HG03521 (cell line): Measurements from ENCODE around the gene CRISPLD2.

ENCODE experiments used
- ATAC-seq: cut with Tn5 transposase; IDR thresholded peaks from one replicate; pipeline ENCODE4 v1.9.1; 2021; ENCODE audit warnings: mild to moderate bottlenecking, moderate library complexity; ENCODE audit not compliant: unreplicated experiment

The CRISPLD2 gene

DNA sequence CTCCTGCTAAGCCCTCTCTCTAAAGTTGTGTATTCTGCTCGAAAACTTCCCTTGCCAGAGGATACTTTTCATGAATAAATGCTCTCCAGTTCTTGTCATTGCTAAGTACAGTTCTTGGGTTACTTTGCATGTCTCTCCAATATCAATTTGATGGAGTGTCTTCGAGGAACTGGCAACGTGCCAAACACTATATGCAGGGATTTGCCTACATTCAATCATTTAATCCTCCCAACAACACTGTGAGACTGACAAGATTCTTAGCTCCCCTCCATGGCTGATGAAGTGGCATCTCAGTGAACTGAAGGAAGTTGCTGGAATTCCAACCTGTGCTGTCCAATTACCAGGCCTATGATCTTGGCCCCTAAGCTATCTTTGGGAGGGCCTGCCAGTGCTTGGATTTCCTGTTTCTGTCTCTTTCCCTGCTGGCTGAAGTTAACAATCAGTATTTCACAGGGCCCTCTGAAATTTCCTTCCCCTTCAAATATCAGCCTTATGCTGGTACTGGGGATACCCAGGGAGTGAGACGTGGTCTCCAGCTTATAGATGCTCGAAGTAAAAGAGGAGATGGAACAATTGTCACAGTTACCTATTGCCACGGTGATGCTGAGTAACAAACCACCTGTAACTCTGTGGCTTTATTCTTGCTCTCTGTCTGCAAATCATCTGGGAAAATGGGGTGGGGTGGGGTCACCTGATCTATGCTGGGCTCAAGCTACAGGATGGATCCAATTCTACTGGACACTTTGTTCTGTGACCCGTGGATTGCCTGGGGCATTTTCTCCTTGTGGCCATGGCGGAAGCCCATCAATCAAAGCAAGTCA lies 19.4 kb upstream of the CRISPLD2 start:
- no peak for ATAC-seq

- ATAC-seq = no peak
Observed at GRCh38 chr16:84803146-84803545, 16.6 kb upstream of the CRISPLD2 start.

- no peak for ATAC-seq
Observed at GRCh38 chr16:84804326-84804725, 15.5 kb upstream of the CRISPLD2 start.

DNA sequence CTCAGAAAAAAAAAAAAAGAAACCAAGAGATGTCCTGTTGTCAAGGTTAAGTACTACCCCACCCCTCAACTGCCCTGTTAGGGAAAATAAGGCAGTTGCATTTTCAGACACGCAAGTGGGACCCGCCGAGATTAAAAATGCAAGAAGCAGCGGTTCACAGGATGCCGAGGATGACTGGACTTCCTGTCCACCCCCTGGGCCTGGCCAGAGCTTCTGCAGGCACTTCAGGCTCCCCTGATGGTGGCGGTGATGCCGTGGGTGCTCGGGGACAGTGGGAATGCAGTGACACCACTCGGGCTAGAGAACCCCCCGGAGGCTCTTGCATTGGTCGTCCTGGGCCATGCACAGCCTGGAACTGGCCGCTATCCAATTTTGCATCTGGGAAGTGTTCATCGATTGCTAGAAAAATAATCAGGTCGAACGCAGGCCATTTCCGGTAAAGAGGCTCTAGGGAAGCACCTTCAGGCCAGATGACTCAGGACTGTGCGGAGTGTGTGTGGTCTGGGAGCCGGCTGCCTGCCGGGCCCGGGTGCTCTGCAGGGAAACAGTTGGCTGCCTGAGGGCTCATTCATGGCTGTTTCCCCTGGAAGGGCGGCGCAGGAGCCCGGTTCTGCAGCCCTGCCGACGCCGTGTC lies 13.4 kb upstream of the CRISPLD2 start:
- ATAC-seq = no peak

GRCh38 chr16:84806890-84807258 lies 12.9 kb upstream of the CRISPLD2 start:
- no peak for ATAC-seq

DNA sequence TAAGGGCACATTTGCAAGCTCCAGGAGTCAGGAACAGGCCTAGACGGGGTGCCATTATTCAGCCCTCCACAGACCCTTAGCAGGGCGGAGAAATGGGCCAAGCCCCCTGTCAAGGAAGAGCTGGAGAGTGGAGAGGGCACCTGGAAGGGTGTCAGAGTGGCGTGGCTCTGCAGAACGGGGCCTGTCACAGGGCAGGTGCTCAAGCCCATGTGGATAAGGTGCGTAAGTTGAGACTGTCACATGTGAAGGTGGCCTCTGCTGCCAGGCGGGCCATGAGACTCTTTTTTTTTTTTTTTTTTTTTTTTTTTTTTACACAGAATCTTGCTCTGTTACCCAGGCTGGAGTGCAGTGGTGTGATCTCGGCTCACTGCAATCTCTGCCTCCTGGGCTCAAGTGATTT lies 12.0 kb upstream of the CRISPLD2 start:
- no peak for ATAC-seq

DNA sequence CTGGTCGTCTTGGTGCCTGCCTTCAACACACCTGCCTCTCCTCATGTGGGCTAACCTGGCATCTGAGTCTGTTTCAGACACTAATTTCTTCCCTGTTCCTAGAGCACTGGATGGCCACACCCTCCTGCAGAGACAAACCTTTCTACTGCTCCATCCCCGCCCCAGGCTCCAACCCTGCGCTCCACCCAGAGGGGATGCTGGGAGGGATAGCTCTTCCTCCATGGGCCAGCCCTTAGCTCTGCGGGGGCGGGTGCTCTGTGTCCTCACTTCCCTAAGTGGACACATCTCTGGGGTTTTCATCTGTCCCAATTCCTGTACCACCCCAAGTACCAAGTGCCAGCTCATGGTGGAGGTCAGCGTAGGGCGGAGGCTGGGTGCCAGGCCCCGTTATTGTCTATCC lies 11.0 kb upstream of the CRISPLD2 start:
- ATAC-seq = no peak

DNA sequence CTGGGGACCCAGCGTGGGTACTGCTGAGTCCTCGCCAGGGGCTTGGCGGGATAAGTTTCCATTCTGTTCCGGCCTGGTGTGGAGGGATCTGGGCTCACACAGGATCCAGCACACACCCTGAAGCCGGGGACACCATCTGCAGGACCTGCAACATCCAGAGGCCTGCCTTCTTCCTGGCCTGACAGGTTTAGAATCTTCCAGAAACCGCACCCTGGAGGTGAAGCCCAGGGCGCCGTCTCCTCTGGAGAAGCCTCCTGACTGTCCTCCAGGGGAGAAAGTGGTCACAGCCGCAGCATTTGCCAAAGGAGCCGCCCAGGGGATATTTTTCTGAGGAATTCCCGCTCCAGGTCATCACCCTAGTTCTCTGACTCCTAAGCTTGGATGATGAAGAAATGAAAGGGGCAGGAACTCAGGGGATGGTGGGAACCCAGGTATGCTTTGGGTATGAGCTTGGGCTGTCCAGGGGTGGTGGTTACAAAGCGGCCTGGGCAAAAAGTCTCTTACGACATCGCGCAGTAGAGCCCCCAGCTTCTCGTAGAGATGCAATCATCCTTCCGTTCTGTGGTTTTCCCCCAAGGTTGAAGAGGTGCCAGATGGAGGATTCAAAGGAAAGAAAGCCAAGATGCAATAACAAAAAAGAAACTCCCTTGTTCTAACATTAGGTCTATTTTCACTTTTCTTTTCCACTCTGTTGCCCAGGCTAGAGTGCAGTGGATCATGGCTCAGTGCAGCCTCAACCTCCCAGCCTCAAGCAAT lies 9.1 kb upstream of the CRISPLD2 start:
- ATAC-seq = no peak

GRCh38 chr16:84811529-84811928 lies 8.3 kb upstream of the CRISPLD2 start:
- ATAC-seq = no peak

GRCh38 chr16:84813141-84813934 lies 6.4 kb upstream of the CRISPLD2 start:
- no peak for ATAC-seq

DNA sequence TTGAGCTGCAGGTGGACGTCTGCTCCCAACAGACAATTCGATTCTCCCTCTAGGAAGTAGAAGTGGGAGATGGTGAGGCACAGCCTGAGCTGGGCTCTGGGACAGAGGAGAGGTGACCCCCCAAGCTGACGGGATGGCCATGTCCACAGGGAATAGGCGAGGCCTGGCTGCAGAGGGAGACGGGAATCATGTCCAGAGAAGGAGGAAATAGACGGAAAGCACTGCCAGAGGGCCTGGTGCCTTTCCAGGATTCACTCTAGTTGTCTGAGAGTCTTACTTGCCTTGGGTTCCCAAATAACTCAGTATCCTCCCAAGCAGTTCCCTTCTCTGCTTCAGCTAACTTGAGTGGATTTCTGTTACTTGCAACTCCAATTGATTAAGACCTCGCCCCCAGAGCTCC lies 4.3 kb upstream of the CRISPLD2 start:
- no peak for ATAC-seq

DNA sequence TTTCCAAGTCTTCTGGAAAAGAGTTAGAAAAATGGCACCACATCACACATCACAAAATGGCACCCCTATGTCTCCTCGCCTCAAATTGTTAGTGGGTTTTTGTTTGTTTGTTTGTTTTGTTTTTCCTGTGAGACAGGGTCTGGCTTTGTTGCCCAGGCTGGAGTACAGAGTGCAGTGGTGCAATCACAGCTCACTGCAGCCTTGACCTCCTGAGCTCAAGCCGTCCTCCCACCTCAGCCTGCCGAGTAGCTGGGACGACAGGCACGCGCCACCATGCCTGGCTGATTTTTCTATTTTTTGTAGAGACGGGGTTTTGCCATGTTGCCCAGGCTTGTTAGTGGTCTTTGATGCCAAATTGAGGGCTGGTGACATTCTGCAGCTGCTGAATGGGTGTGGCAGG lies 3.8 kb upstream of the CRISPLD2 start:
- ATAC-seq = no peak

DNA sequence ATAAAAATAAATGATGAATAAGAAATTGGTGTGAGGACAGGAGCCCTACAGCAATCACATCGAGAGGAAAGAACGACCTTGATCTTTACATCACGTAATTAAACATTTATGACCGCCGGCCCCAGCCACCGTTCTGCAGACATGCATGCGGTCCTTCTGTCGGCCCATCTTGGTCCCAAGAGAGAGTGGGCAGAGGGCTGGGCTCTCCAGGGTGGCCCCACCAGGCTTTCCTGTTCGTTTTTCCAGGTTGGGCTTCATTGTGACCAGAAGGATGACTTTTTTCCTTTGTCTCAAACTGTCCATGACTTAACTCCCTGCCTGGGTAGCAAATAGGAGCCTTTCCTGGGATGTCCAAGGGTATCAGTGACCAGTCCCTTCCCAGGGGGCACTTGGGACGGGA lies 3.3 kb upstream of the CRISPLD2 start:
- no peak for ATAC-seq

- no peak for ATAC-seq
Observed at GRCh38 chr16:84817206-84817605, 2.6 kb upstream of the CRISPLD2 start.

DNA sequence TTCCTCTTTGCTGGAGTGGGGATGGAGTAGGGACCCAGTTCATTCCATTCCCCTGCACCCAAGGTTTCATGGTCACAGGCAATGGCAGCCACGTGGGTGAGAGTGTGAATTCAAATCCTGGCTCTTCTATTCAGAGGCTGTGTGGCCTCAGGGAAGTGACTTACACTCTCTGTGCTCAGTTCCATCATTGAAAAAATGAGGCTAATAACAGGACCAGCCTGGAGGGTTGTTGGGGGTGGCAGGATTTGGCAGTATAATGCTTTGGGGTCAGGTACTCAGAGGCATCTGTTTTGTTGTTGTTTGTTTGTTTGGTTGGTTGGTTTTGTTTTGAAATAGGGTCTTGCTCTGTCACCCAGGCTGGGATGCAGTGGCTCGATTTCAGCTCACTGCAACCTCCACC lies 2.2 kb upstream of the CRISPLD2 start:
- no peak for ATAC-seq

GRCh38 chr16:84818133-84818532 lies 1.7 kb upstream of the CRISPLD2 start:
- no peak for ATAC-seq

DNA sequence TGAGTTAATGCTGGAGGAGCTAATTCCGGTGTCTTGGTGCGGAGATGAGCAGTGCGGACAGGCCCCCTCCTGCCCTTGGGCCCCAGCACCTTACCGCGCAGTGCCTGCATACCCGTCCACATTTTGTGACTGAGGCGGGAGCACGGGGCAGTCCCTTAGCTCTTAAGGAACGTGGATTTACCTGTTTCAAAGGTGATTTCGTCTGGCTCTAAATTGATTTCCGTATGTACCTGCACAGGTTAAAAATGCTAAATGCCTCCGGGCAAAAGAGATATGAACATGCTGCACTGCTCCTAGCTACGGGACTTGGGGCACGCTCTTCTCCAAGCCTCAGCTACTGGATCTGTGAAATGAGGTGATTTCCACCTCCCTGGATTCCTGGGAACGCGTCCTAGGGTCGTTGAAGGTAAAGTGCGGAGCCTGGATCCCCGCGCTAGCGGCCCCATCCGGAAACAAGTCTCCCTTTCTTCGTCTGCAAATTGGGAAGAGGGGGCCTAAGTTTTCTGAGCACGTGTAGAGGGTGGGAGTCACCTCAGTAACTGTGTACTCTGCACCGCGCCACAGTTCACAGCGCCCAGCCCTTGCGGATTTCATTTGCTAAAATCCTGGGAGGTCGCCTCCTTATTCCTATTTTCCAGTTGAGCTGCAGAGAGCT lies 669 bp upstream of the CRISPLD2 start:
- ATAC-seq = no peak

- no peak for ATAC-seq
Observed at GRCh38 chr16:84820305-84820684, 510 bp downstream of the CRISPLD2 start.

DNA sequence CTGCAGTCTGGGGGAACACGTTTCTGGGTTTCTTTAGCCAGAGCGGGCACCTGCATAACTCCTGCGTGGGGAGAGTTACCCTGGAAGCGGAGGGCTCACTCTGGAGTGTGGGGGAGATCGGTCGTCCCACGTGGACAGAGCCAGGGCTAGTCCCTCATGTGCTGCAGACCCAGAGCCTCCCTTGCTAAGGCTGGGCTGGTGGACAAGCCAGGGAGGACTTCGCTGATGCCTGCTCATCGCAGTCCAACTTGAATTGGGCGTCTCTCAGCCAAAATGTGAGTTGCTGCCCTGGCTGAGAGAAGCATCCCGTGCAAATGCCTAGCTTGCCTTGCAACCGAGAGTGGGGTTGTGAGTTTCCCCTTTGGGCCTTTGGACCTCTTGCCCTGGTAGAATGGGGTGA lies 986 bp downstream of the CRISPLD2 start:
- ATAC-seq = no peak

- ATAC-seq = no peak
Observed at GRCh38 chr16:84821179-84821578, 1.4 kb downstream of the CRISPLD2 start.
